NCI-H128 (cell line): Measurements from ENCODE around the gene HILPDA.
"Not testable (repeated sequence)": the region's sequence is repeated elsewhere in the genome, so short reads cannot be mapped to it uniquely, and the experiment has no call there.

Experiments used
- DNase-seq: peaks from one replicate; lab custom pipeline; 2025; ENCODE audit not compliant: unreplicated experiment; lab: John Stamatoyannopoulos, UW

Gene HILPDA

DNA sequence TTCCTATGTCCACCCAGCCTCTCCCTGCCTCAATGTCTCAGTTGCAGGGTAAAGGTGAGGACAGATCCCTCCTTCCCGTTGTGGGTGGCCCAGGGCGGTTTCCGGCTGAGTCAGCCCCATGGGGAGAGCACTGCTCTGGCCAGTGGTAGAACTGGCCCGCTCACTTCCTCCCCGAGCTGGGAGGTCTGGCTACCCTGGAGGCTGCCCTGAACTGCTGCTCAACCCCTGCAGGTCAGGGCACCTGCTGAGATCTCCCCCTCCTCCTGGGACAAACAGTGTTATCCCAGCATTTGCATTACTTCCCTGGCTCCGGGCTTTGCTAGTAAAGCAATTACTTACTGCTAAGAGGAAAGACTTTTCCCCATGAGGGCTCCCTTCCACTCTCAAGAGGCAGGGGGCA, 24.5 kb upstream of the HILPDA start:
- no peak for DNase-seq

DNA sequence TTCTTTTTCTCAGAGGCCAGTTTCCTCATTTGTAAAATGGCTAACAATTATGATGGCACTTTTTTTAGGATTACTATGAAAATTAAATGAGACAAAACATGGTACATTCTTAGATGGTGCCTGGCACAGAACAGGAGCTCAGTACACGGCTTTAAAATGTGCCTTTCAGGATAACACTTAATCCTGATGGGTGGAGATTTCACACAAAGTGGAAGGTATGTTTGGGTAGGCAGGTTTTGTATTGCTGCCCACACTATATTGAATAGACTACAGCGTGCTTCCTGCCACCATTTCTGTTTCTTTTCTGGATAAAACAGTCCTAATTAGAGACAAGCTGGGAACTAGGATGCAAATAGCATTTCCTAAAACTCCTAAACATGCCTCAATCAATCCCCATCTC, 23.9 kb upstream of the HILPDA start:
- no peak for DNase-seq

DNA sequence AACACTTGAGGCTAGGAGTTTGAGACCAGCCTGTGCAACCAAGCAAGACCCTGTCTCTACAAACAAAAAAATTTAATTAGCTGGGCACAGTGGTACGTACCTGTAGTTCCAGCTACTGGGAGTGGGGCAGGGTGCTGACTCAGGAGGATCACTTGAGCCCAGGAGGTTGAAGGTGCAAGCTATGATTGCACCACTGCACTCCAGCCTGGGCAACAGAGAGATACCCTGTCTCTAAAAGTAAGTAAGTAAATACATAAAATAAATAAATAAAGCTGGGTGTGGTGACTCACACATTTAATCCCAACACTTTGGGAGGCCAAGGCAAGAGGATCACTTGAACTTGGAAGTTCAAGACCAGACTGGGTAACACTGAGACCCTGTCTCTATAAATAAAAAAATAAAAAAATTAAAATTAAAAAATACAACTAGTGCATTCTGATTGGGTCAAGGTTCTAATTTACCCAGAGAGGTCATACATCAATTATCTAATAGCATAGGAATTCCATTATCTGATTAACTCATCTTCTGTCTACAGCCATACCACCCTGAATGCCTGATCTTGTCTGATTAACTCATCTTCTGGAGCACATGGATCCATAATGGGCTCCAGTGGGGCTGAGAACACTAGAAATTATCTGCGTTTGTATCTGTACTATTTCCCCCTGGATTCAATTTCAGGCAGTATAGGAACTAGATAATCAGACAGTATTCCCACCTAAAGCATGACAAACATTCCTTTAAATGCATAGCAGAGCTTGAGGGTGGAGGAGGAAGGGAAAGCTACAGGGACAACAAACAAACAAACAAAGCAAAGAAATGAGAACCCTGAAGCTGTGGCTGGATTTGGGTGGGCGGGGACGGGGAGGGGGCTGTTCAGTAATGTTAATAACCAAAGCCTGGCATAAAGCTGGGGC, 21.0 kb upstream of the HILPDA start:
- DNase-seq, result no peak

DNA sequence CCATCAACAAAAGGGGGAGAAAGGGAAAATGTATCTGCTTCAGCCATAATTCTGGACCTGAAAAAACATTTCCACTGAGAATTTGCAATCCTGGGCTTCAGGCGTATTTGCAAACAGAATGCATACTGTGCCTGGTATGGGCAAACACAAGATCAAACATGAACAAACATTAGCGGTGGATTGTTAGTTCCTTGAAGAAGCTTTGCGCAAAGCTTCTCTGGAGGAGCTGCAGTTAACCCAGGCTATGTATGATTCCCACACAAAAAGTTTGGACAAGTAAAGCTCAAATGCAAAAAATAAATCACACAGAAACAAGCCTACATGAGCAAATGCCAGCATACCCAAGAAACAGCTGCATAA, 20.4 kb upstream of the HILPDA start:
- DNase-seq, result no peak

DNA sequence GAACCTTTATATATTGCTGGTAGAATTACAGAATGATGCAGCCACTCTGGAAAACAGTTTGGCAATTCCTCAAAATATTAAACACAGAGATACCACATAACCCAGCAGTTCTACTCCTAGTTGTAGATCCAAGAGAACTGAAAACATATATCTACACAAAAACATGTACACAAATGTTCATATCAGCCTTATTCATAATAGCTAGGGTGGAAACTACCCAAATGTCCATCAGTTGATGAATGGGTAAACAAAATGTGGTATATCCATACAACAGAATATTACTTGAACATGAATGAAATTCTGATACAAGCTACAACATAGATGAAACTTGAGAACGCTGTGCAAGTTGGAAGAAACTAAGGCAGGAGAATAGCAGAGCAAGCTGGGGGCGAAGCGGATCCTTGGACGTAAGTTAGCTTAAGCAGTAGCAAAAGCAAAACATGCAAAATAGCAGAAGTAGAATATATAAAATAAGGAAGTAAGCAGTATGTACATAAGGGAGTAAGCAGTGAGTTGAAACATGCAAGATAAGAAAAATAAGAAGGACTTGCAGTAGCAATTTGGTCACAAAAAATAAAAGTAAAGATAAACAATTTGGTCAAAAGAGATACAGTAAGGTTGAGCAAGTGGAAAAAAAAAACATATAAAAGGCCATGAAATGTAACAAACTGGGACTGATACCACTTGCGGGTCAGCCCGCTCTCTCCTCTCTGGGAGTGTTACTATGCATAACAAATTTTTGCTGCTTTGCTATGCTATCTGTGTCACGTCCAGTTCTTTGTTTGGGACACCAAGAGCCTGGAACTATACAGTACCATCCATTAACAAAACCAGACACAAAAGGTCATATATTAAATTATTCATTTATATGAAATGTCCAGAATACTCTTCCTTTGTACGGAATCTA, 18.0 kb upstream of the HILPDA start:
- no peak for DNase-seq

DNA sequence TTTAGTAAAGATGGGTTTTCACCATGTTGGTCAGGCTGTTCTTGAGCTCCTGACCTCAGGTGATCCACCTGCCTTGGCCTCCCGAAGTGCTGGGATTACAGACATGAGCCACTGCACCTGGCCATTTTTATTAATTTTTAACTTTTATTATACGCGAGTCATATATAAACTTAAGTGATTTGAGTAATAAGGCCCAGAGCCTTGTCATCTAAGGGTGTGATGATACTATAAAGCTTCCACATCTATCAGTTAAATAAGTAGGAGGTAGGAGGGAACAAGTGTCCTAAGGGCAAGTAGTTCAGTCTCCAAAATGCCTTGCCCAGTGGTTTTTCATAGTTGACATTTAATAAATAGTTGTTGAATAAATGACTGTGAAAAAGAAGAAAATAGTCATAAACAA, 13.3 kb upstream of the HILPDA start:
- no peak for DNase-seq

DNA sequence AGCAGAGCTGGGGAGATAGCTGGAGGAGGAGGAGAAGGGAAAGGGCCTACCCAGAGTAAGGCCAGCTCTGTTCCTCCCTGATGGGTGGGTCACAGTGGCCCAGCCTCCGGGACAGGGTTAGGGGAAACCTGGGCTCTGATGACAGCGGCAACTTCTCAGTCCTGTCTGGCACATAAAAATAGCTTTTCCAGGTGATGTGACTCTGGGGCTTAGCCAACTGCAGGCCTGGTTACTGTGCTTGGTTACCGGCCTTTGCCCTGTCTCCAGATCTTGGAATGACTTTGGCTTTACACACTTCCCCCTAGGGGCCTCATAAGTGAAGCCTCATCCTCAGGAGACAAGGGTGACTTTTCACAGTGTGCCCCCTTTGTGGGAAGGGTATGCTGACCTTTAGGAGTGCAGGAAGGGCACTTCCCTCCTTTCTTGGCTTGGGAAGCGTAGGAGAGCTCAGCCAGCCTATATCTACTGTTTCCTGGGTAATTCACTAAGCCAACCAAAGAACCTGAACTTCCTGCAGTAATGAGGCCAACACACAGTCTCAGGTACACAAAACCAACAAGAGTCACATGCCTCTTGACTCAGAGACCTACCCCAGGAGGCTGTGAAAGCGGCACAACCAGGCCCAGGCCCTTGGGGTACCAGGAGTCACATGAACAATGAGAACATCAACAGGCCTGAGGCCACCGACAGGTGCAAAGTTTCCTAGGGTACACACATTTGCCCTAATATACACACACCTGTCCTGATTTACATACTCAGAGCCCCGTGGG, 11.7 kb upstream of the HILPDA start:
- no peak for DNase-seq

DNA sequence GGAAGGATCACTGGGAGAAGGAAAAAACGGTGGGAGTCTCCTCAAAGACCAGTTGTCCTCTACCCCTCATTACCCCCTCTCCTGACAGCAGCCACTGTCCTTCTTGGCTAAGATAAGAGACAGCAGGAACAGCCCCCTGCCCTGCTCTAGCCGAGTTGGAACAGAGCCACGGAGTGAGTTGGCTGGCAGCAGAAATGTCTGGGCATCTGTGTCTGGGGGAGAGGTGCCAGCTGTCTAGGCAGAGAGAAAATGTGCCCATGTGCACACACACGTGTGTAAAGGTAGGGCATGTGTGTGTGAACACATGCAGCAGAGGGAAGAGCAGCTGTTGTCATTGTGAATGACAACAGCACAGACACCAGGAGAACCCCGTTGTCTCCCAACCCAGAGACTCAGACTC, 9.4 kb upstream of the HILPDA start:
- no peak for DNase-seq

DNA sequence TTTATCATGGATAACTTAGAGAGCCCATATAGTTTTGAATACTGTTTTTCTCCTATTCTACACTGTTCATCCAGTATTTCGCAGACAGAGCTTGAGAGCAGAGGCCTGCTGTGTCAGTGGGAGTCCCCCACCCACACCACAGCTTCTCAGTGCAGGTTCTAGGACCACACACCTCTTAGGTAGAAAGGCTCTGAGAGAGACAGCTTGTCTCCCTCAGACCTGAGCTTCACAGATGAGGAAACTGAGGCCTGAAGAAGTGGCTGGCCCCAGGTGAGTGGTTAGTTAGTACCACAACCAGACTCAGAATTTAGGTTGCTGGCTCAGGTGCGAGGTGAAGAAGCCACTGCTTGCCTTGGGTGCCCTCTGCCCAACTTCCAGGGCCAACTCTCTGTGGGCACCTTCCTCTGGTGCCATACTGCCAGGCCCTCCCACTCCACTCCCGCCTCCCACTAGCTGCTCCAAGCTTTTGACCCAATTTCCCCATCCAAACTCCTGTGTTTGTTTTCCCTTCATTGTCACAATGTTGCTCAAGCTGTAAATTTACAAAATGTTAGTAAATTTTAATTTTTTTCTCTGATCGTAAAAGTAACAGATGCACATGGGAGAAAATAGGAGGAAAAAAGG, 7.6 kb upstream of the HILPDA start:
- no peak for DNase-seq

DNA sequence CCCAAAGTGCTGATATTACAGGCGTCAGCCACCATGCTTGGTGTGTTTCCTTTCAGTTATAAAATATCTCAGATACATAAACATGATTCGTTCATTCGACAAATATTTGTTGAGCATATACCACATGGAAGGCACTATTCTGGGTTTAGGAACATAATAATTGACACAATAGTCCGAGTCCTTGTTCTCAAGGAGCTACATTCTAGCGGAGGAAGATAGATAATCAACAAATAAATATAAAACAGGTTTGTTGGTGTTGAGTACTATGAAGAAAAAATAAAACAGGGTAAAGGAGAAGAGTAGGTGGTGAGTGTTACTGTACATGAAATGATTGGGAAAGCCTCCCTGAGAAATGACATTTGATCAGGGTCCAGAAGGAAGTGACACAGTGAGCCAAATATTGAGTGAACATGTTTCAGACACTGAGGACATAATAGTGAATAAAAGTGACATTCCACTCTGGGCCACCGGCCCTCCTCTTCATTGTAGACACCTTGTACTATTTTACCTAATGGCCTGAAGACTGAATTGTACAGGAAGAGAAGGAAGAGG, 6.9 kb upstream of the HILPDA start:
- no peak for DNase-seq

DNA sequence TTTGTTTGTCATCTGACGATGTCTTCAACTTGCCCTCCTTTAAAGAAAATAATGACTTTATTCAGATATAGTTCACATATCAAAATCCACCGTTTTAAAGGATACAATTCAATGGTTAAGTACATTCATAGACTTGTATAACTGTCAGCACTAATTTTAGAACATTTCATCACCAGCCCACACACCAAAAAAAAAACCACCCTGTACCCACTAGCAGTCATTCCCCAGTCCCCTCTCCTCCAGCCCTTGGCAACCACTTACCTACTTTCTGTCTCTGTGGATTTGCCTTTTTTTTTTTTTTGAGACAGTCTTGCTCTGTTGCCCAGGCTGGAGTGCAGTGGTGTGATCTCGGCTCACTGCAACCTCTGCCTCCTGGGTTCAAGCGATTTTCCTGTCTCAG, 5.3 kb upstream of the HILPDA start:
- no peak for DNase-seq

DNA sequence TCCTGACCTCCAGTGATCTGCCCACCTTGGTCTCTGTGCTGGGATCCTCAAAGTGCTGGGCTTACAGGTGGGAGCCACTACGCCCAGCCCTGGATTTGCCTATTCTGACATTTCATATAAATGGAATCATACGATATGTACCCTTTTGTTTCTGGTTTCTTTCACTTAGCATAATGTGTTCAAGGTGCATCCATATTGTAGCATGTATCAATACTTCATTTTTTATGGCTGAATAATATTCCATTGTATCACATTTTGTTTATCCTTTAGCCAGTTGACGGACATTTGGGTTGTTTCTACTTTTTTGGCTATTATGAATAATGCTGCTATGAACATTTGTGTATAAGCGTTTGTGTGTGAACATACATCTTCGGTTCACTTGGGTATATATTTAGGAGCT, 4.8 kb upstream of the HILPDA start:
- no peak for DNase-seq

DNA sequence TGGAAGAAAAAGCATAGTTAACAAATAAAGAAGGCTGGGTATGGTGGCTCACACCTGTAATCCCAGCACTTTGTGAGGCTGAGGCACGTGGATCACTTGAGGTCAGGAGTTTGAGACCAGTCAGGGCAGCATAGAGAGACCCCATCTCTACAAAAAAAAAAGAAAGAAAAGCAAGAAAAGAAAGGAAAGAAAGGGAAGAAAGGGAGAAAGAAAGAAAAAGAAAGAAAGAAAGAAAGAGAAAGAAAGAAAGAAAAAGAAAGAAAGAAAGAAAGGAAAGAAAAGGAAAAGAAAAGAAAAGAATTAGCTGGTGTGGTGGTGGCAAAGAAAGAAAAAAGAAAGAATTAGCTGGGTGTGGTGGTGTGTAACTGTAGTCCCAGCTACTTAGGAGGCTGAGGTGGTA, 3.1 kb upstream of the HILPDA start:
- DNase-seq, result no peak

DNA sequence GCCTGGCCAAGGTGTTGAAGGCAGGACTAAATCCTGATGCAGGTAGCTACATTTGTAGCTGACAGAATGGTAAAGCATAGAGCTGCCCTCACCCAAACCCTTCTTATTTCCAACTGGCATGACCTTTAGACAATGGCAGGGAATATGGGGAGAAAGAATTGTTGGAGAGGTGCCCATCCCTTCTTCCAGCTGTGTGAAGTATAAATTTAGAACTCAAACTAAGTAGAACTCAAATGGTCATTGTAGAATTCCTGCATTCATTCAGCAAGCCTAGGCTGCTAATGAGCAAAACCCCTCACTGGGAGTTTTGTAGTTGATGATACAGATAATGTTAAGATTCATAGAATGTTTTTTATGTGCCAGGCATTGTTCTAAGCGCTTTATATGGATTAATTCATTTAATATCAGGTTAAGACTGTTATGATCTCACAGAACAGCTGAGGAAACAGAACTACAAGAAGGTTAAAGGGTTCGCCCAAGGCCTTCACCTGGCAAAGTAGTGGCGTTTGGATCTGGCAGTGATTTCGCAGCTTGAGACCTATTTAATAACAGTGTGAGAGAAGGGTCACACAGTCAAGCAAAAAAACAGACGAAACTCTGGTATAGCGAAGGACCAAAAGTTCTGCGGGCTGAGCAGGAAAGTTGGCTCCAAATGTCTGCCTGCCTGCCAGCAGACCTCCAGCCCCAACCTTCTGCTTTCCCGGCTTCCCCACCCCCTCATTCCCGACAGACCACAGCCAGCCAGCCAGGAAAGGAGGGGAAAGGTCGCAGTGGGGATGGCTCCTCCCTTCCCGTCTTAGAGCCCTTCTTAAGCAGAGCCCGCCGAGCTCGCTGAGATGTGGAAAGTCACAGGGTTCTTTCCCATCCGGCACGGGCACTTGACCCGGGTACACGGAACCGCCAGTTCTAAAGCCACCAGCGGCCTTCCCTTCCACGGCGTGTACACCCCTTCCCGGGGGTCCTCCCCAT, 1.6 kb upstream of the HILPDA start:
- DNase-seq, result no peak

DNA sequence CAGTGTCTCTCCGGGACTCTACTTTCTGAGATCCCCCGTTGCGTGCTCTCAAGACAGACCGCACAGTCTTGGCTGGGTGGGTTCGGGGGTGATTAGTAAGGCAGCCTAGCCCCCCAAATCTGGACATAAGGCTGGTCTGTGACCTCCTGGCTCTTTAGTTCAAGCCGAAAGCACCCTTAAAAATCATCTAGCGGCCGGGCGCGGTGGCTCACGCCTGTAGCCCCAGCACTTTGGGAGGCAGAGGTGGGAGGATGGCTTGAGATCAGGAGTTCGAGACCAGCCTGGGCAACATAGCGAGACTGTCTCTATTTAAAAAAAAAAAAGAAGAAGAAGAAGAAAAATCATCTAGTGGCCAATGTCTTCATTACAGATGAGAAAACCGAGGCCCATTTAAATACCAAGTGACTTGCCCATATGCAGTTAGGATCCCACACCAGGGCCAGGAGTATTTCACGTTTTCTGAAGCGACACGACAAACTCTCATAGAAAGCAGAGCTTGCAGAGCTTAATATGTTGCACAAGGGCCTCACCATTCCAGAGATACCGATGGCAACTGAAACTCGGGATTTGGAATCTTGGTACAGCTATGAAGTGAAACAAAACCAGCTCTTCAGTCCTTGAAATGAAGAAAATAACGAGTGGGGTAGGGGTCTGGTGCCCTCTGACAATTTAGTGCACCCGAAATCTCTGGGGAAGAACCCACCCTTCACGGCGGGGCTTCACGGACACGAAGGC, 703 bp upstream of the HILPDA start:
- DNase-seq, result no peak

DNA sequence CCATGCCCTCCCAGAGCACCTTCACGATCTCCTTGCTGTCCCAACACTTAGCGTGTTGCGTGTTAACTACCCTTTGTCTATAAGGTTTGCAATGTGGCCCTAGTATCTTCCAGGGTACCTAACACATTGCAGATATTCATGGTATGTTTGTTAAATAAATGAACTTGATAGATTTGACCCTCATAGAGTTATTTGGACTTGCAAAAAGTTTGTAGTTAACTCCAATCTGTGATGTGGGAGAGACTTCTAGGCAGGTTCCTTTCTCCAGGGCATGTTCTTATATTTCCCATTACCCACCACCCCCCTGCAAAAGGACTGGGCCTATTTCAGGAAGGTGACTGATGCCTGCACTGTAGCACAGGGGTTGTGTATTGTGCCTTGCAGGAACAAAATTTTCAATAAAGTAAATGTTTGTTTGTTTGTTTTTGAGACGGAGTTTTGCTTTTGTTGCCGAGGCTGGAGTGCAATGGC, 612 bp downstream of the HILPDA start:
- no peak for DNase-seq

DNA sequence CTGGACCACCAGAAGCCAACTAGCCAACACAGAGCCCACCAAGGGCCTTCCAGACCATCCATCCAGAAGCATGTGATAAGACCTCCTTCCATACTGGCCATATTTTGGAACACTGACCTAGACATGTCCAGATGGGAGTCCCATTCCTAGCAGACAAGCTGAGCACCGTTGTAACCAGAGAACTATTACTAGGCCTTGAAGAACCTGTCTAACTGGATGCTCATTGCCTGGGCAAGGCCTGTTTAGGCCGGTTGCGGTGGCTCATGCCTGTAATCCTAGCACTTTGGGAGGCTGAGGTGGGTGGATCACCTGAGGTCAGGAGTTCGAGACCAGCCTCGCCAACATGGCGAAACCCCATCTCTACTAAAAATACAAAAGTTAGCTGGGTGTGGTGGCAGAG, 1.7 kb downstream of the HILPDA start:
- DNase-seq, result not testable (repeated sequence)

DNA sequence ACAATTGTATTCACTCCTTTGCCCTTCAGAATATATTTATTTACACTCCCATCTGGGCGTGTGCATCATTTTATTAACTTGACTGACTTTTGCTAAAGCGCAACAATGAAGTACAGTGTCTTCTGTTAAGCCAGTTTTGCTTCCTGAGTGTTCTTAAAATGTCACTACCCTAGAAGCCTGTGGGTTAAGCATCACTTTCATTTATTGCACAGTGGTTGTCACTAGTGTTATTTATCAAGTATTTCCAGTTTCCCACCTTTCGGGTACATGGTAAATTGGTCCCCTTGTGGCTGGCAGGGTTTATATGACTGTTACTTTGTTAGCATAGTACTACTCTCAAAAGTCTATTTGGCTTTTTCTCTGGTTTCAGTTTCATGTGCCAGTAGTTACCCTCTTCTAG, 3.3 kb downstream of the HILPDA start:
- DNase-seq, result no peak

DNA sequence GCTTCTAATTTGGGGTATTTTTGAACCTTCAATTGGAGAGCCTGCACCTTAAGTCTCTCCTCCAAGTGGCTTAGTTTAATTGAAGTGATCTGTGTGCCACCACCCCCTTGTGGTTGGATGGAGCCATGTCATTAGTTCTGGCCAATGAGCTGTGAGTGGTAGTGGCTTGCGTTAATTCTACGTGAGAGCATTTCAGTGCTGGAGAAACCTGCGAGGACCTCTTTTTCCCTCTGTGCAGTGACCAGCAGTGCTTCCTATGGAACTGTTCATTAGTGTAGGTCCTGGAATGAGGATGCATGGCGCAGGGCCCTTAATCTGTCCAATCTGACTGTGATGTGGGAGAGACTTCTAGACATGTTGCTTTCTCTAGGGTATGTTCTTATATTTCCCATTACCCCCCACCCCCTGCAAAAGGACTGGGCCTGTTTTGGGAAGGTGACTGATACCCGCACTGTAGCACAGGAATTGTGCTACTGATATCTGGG, 3.8 kb downstream of the HILPDA start:
- DNase-seq, result no peak
